GM12873 (cell line): Measurements from ENCODE around the gene SH3TC1.

Experiments
- TF ChIP-seq, protein P1 (sequence below): IDR thresholded peaks from 2 replicates; pipeline ENCODE4 v1.5.1; 2012; ENCODE audit warnings: low read depth, mild to moderate bottlenecking, moderate library complexity, low read length, control low read depth; ENCODE audit not compliant: insufficient read depth; ENCODE audit errors: missing control alignments

The SH3TC1 gene

DNA sequence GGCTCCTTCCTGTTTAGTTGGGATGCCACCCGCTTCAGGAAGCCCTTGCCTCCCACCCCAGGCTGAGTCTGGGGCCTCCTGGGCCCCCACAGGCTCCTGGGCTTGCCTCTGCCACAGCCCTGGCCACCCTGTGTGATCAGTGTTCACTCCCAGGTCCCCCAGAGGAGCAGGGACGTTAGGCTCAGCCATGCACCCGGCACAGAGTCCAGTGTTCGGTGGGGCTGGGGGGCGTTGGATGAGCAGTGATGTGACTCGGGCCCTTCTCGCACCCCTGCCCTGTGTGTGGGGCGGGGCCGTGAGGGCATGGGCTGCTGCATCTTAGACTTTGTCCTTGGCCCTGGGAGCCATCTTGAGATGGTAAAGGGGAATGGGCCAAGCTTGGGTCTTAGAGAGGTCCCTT, 40.6 kb downstream of the SH3TC1 start:
- TF ChIP-seq, protein P1, sequence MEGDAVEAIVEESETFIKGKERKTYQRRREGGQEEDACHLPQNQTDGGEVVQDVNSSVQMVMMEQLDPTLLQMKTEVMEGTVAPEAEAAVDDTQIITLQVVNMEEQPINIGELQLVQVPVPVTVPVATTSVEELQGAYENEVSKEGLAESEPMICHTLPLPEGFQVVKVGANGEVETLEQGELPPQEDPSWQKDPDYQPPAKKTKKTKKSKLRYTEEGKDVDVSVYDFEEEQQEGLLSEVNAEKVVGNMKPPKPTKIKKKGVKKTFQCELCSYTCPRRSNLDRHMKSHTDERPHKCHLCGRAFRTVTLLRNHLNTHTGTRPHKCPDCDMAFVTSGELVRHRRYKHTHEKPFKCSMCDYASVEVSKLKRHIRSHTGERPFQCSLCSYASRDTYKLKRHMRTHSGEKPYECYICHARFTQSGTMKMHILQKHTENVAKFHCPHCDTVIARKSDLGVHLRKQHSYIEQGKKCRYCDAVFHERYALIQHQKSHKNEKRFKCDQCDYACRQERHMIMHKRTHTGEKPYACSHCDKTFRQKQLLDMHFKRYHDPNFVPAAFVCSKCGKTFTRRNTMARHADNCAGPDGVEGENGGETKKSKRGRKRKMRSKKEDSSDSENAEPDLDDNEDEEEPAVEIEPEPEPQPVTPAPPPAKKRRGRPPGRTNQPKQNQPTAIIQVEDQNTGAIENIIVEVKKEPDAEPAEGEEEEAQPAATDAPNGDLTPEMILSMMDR: no peak

DNA sequence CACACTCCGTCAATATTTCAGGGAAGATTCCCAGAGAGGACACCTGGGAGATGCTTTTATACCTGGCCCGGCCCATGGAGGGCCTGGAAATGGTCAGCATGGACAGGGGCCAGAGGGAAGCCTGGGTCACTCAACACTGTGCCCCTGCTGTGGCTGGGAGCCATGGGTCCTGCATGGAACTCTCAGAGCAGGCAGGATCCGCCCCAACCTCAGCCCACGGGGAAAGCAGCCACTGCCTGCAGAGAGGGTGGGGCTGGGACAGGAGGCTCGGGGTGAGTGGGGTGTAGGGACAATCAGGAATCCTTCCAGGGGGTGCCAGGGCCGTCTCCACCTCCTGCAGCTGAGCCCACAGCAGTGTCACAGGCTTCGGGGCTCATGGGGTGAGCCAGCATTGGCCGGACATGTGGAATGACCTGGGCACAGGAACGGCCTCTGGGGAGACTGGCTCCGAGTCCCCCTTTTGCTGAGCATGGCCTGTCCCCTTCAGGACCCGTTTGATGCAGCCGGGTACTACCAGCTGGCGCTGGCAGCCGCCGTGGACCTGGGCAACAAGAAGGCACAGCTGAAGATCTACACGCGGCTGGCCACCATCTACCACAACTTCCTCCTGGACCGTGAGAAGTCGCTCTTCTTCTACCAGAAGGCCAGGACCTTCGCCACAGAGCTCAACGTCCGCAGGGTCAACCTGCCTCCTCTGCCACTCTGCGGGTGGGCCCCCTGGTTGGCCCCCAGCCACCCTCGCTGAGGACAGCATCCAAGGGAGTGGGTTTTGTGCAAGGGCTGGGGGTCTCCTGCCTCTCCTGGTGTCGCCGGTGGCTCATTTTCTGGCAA, 41.3 kb downstream of the SH3TC1 start:
- TF ChIP-seq, protein P1: no peak

DNA sequence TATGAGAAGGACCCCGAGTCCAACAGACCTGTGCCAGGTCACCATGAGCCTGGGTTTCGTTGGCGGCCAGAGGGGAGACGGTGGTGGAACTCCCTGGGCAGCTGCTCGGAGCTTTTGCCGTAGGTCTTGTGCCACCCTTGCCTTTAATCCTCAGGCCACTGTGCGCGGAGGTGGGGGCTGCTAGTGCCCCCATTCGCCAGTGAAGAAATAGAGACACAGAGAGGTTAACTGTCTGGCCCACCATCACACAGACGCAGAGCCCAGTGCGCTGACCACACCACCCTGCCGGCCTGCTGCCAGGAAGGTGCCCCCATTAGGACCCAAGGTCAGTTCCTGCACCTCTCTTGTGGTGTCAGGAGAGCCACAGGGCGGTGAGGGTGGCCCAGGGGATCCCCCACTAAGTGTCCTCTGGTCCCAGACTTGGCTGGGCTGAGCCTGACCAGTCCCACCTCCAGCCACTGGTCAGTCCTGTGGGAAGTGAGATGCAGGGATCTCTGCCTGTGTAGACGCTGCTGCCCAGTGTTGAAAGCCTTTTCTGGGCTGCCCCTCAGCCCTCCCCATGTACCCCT, 42.2 kb downstream of the SH3TC1 start:
- TF ChIP-seq, protein P1: no peak

DNA sequence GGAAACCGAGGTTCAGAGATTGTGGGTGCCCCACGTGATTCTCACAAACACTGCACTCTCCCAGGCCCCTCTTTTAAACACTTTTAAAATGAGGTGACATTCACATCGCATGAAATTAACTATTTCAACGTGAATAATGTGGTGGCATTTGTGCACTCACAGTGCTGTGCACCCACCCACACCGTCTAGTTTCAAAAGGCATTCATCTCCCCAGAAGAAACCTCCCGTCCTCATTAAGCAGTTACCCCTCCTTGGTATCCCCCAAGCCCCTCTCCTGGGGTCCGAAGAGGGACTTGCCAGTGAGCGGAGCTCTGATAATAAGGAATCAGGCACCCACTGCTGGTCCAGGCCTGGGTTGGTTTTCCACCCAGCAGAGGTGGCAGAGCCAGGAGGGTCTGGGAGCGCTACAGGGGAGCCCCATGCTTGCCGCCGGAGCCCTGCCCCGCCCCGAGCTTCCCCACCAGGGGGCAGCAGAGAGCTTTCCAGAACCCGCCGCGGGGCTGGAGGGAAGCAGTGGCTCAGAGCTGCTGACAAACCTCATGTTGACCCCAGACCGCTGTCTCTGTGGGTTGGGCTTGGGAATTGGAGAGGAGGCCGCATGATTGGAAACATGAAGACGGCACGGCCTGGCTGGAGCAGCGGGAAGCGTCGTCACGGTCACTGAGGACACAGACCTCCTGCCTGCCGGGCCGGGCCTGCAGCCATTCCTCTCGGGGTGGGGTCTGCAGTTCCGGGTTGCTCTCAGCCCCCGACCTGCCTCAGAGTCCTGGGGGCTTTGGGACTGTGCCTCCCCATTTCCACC, 43.0 kb downstream of the SH3TC1 start:
- TF ChIP-seq, protein P1: peak; percentile 89

DNA sequence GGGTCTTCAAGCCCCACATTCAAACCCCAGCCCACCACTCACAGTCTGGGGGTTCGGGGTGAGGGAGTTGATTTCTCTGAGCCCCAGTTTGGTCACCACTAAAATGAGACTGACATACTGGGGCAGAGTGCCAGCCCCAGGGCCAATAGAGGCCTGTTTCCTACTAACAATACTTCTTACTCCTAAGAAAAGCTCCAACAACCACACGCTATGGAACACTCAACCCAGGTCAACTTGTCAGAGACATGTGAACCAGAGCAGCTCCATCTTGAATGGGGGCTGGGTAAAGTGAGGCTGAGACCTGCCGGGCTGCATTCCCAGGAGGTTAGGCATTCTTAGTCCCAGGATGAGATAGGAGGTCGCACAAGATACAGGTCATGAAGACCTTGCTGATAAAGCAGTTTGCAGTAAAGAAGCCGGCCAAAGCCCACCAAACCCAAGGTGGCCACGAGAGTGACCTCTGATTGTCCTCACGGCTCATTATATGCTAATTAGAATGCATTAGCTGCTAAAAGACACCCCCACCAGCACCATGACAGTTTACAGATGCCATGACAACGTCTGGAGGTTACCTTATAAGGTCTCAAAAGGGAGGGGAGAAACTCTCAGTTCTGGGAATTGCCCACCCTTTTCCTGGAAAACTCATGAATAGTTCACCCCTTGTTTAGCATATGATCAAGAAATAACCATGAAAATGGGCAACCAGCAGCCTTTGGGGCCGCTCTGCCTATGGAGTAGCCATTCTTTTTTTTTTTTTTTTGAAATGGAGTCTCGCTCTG, 43.9 kb downstream of the SH3TC1 start:
- TF ChIP-seq, protein P1: no peak

DNA sequence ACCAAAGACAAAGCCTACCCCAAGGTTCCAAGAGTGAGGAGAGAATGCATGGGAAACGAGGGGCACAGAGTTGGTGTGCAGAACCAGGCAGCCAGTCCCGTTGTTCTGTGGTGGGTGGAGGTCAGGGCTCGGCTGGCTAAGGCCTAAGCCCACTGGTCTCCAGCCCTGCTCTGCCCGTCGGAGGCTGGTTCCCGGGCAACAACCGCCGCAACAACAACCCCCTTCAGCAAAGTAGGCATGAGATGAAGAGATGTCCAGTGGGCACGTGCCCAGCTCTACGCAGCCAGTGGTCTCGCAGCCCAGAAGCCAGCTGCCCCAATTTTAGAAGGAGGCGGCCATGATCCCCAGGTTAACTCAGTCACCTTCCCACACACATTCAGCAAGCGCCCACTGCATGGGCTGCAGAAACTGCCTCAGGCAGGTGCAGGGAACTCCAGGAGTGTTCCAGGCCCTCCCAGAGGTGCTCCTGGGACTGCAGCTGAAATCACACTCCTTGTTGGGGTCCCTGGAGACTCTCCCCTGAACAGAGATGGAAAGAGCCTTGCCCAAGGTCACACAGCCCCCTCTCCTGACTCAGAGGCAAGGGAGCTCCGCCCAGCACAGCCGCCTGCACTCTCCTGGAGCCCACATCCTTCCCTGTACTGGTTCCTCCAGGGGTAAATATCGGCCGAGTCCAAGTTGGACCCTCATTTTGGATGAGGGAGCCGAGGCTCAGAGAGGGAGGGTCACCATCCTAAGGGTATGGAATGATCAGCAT, 45.1 kb downstream of the SH3TC1 start:
- TF ChIP-seq, protein P1: no peak
